Sciatic nerve (tissue), 2 donors: ENCODE results near the gene TMEM14A. TPM values are rescaled to one million over a fixed set of nuclear protein-coding genes. Genes with fewer than 3 reads are reported as not detected.

ENCODE experiments used
- ATAC-seq: fragments of 200-7000 bp; cut with Tn5 transposase; one replicate; pipeline ENCODE4 v1.9.1; 2020; ENCODE audit warnings: mild to moderate bottlenecking, moderate library complexity
- DNase-seq: peaks from one replicate; pipeline ENCODE4 v3.0.0-alpha.2; 2020; ENCODE audit warnings: low spot score
- intact Hi-C: fragments of 100-400 bp; cut with DNase I; formaldehyde crosslinking; loops from one replicate; pipeline ENCODE4 v1.14.2; 2022
- total RNA-seq: library from RNA; stranded (reverse); fragmentation: NEBNext Ultra II Directional; extraction: Animal tissue kit (Norgen Biotek cat#: 25700); gene quantifications from one replicate; pipeline ENCODE4 v1.2.1, GENCODE V29; 2021
- donor health status: DM: no; HTN: no; CAD: no.
- donor health status: DM: no; HTN: no; CAD: no.

The TMEM14A gene
- total RNA-seq, 1 donor from 2014 or later = 29.6 TPM

DNA sequence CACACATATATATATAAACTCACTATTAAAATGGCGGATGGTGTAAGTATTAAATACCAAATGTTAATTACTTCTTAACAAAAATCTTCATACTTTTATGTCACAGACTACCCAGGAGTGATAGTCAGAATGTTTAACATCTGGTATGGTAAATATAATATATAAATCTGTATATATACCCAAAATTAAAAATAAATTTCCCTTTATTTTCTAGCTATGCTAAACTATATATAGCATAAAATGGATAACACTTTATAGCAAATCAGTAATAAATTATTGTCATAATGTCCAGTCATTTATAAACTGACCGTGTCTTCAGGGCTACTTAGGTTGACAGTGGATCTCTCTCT, 55.3 kb downstream of the TMEM14A start:
- ATAC-seq (no peak), DNase-seq (no peak)
- intact Hi-C loops = no loop called here

- DNase-seq = no peak
- ATAC-seq = no peak
- intact Hi-C loops = no loop called here
Observed at GRCh38 chr6:52726741-52727535, 56.0 kb downstream of the TMEM14A start.

- intact Hi-C loops = no loop called here
- no peak for ATAC-seq
- DNase-seq = no peak
Observed at GRCh38 chr6:52727908-52728307, 57.0 kb downstream of the TMEM14A start.

DNA sequence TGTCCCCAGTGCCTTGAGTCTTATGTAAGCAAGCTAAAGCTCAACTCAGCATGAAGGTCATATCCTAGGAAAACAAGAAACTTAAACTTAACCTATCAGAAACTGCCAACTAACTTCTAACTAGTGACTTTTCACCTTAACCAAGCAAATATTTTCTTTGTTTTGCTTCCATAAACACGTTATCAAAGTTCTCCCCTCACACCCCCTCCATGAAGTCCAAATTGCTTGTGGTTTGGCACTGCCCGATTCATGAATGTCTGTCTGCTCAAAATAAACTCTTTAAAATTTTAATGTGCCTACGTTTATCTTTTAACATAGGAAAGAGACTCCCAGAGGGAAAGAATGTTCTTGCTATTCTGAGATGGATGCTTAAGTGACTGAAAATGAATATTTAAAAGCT, 57.5 kb downstream of the TMEM14A start:
- intact Hi-C loops = no loop called here
- ATAC-seq (no peak), DNase-seq (no peak)

- DNase-seq (no peak), ATAC-seq (no peak)
- intact Hi-C loops = no loop called here
Observed at GRCh38 chr6:52729576-52729975, 58.7 kb downstream of the TMEM14A start.

GRCh38 chr6:52731719-52732118, 60.8 kb downstream of the TMEM14A start:
- DNase-seq (no peak), ATAC-seq (no peak)
- intact Hi-C loops = no loop called here

DNA sequence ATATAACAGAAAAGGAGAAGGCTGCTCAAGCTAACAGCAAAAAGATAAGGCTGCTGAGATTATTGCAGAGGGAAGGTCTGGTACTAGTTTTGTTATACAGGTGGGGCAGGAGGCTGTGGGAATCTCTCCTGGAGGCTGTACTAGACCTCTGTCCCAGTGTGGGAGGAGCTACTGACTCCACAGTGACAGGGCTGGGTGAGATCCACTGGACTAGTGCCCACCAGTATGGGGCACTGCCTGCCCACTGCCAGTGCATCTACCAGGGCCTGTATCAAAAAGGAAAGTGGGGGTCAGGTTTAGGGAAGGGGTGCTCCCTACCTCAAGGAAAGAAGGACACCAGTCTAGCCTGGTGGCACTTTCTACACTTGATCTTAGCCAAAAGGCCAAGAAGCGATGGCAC, 62.3 kb downstream of the TMEM14A start:
- intact Hi-C loops = no loop called here
- no peak for DNase-seq
- ATAC-seq = no peak

DNA sequence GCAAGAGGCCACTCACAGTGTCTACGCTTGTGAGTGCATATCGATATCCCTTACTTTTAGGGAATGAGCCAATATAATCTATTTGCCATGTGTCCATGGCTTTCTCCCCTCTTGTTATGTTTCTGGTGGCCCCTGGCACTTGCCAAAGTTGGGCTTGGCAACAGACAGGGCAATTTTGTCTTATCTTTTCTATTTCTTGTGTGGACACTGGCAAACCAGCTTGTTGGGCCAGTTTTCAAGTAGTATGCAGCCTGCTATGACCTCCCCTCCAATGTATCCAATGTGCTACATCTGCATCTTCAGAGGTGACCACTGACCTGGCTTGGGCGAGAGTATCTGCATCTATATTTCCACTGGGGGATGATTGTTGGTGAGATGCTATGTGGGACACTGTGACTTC, 63.2 kb downstream of the TMEM14A start:
- intact Hi-C loops = no loop called here
- ATAC-seq (no peak), DNase-seq (no peak)

DNA sequence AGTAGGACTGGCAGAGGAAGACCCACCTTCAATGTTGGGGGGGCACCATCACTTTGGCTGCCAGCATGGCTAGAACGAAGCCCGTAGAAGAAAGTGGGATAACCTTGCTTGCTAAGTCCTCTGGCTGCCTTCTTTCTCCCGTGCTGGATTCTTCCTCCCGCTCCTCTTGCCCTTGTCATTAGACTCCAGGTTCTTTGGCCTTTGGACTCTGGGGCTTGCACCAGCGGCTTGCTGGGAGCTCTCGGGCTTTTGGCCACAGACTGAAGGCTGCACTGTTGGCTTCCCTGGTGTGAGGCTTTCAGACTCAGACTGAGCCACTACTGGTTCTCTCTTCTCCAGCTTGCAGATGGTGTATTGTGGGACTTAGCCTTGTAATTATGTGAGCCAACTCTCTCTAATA, 64.2 kb downstream of the TMEM14A start:
- intact Hi-C loops = no loop called here
- DNase-seq (no peak), ATAC-seq (no peak)

- DNase-seq (no peak), ATAC-seq (no peak)
- intact Hi-C loops = no loop called here
Observed at GRCh38 chr6:52736145-52736544, 65.2 kb downstream of the TMEM14A start.

Other genes starting within 250 kb of the TMEM14A start
- 18.6 TPM for gene TRAM2, start 94.1 kb upstream of the TMEM14A start, total RNA-seq
- not detected for gene GSTA2, start 92.4 kb downstream of the TMEM14A start, total RNA-seq
- gene GSTA1, start 132.7 kb downstream of the TMEM14A start, total RNA-seq = 0.49 TPM
- not detected for gene GSTA5, start 169.7 kb downstream of the TMEM14A start, total RNA-seq
- not detected for gene GSTA3, start 238.6 kb downstream of the TMEM14A start, total RNA-seq